ENCODE results near the gene HPGD.

DNA sequence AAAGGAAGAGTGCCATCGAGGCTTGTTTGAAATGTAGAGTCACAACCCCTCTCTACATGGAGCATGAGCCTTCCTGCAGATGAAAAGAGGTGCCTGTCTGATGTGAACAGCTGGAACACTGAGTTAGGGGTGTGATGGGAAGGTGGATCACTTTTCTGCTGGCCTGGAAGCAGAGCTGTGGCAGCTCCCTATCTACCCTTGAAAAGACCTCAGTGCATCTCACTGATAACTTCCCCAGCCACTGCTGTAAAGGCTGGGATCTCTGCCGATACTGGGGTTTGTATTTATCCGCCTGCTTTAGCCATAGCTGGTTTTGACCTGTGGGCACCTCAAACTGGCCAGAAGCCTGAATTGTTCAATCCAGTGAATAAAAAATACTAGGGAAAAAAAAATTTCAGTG is 46.8 kb downstream of the HPGD start:
- TF ChIP-seq, protein P1, sequence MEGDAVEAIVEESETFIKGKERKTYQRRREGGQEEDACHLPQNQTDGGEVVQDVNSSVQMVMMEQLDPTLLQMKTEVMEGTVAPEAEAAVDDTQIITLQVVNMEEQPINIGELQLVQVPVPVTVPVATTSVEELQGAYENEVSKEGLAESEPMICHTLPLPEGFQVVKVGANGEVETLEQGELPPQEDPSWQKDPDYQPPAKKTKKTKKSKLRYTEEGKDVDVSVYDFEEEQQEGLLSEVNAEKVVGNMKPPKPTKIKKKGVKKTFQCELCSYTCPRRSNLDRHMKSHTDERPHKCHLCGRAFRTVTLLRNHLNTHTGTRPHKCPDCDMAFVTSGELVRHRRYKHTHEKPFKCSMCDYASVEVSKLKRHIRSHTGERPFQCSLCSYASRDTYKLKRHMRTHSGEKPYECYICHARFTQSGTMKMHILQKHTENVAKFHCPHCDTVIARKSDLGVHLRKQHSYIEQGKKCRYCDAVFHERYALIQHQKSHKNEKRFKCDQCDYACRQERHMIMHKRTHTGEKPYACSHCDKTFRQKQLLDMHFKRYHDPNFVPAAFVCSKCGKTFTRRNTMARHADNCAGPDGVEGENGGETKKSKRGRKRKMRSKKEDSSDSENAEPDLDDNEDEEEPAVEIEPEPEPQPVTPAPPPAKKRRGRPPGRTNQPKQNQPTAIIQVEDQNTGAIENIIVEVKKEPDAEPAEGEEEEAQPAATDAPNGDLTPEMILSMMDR (IDR thresholded peaks at IDR 0.05) = no peak
- no peak for TF ChIP-seq POLR2A (IDR thresholded peaks at IDR 0.05)

All from Peyer's patch (tissue), 4 donors.